ENCODE data around the gene MYOG. TPM values are rescaled to one million over a fixed set of nuclear protein-coding genes. Genes with fewer than 3 reads are reported as not detected.

Gene MYOG
- total RNA-seq, 1 donor from 2014 or later: not detected

DNA sequence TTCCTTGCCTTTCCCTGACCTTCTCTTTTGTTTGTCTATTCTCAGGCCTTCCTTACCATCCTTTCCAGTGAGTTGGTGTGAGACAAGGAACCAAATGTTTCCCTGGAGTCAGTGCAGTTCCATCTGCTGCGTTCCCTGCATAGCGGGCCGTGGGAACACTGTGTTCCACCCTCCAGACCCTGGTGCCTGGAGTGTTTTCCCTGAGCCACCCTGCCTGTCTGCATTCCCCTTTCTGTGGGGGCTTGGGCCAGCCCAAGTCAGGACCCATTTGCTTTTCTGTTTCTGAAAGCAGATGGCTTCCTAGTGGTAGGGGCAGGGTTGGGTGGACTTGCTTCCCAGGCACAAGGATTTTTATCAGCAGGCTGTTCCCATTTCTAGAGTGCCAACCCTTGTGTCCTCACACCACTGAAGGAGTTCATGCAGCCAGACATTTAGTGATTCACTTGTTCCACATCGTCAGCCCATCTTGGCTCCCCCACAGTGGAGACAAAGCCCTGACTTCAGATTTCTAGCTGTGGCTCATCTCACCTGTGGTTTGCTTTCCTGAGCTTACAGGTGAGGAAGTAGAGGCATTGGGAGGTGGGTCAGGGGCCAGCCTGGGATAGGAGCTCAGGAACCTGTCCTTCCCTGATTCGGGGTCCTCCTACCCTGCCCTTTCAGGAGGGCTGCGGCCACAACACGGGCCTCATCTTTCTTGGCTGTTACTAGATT is 14.1 kb upstream of the MYOG start:
- intact Hi-C loops (cut with DNase I): no loop called here
- TF ChIP-seq, protein P1, sequence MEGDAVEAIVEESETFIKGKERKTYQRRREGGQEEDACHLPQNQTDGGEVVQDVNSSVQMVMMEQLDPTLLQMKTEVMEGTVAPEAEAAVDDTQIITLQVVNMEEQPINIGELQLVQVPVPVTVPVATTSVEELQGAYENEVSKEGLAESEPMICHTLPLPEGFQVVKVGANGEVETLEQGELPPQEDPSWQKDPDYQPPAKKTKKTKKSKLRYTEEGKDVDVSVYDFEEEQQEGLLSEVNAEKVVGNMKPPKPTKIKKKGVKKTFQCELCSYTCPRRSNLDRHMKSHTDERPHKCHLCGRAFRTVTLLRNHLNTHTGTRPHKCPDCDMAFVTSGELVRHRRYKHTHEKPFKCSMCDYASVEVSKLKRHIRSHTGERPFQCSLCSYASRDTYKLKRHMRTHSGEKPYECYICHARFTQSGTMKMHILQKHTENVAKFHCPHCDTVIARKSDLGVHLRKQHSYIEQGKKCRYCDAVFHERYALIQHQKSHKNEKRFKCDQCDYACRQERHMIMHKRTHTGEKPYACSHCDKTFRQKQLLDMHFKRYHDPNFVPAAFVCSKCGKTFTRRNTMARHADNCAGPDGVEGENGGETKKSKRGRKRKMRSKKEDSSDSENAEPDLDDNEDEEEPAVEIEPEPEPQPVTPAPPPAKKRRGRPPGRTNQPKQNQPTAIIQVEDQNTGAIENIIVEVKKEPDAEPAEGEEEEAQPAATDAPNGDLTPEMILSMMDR (IDR thresholded peaks at IDR 0.05): no peak
- Histone ChIP-seq H3K4me1 (no peaks in the 10 kb centered on the region), H3K36me3 (no peaks in the 10 kb centered on the region), H3K27me3 (no peaks in the 10 kb centered on the region), H3K9me3 (peaks cover 5 to 12% of the 10 kb centered on the region in 2 donors), H3K27ac (no peak overlapping the region), H3K4me3 (no peak overlapping the region)
- DNase-seq (ENCODE audit: low spot score in 2 of 2): no peak

GRCh38 chr1:203098914-203099520 is 13.2 kb upstream of the MYOG start:
- intact Hi-C loops (cut with DNase I): no loop called here
- no peak for DNase-seq (ENCODE audit: low spot score in 2 of 2)
- TF ChIP-seq, protein P1 (IDR thresholded peaks at IDR 0.05): no peak
- no peaks in the 10 kb centered on the region for H3K36me3 ChIP-seq
- H3K27me3 ChIP-seq: no peaks in the 10 kb centered on the region
- no peak overlapping the region for H3K4me3 ChIP-seq
- H3K4me1 ChIP-seq: no peaks in the 10 kb centered on the region
- peaks cover 11 to 19% of the 10 kb centered on the region in 2 donors for H3K9me3 ChIP-seq
- H3K27ac ChIP-seq: no peak overlapping the region

DNA sequence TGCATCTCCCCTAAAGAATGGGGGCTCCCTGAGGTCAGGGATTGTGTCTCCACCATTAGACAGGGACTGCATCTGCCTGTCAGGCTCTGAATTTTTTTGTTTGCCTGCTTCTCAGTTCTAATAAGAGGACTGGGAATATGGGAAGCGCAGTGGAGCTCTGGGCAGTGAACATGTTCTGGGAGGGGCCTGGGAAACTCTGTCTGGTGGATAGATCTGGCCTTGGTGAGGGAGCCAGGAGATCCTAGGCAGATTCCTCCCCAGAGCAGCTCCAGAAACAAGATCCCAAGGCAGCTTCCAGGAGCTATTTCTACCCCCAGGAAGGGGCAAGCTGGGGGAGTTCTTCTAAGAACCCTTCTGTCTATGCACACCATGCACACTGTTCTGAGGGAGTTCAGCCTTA is 12.6 kb upstream of the MYOG start:
- DNase-seq (ENCODE audit: low spot score in 2 of 2): no peak
- TF ChIP-seq, protein P1 (IDR thresholded peaks at IDR 0.05): no peak
- Histone ChIP-seq H3K9me3 (peaks cover 11 to 19% of the 10 kb centered on the region in 2 donors), H3K4me3 (no peak overlapping the region), H3K36me3 (no peaks in the 10 kb centered on the region), H3K27me3 (no peaks in the 10 kb centered on the region), H3K4me1 (no peaks in the 10 kb centered on the region), H3K27ac (no peak overlapping the region)
- intact Hi-C loops (cut with DNase I): no loop called here

DNA sequence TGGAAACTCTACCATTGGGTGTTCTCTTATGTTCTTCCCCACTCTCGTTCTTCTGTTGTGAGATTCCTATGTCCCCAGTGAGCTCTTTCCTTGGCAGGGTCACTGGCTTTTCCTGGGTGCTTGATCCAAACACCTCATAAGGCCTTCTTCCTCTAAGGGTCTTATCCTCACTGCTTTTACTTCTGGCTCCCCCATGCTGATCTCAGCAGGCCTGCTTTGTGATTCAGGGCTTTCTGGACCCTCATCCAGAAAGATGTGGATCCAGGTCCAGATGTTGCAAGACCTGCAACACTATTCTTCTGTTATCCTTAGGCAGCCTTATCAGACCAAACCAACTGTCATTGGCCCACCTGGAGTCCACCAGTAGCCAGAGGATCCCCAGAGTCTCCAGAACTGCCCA is 11.2 kb upstream of the MYOG start:
- Histone ChIP-seq H3K27ac (no peak overlapping the region), H3K4me1 (no peaks in the 10 kb centered on the region), H3K4me3 (no peak overlapping the region), H3K9me3 (peaks cover 11 to 19% of the 10 kb centered on the region in 2 donors), H3K36me3 (no peaks in the 10 kb centered on the region), H3K27me3 (no peaks in the 10 kb centered on the region)
- intact Hi-C loops (cut with DNase I): no loop called here
- TF ChIP-seq, protein P1 (IDR thresholded peaks at IDR 0.05): no peak
- no peak for DNase-seq (ENCODE audit: low spot score in 2 of 2)

GRCh38 chr1:203096566-203096965 is 10.8 kb upstream of the MYOG start:
- Histone ChIP-seq H3K27me3 (no peaks in the 10 kb centered on the region), H3K4me1 (no peaks in the 10 kb centered on the region), H3K9me3 (peaks cover 11 to 19% of the 10 kb centered on the region in 2 donors), H3K27ac (no peak overlapping the region), H3K4me3 (no peak overlapping the region), H3K36me3 (no peaks in the 10 kb centered on the region)
- intact Hi-C loops (cut with DNase I): no loop called here
- TF ChIP-seq, protein P1 (IDR thresholded peaks at IDR 0.05): no peak
- DNase-seq (ENCODE audit: low spot score in 2 of 2): no peak

Measured in ascending aorta (tissue), 2 donors.